Measurements from ENCODE around the gene TCF12.

- no peak for TF ChIP-seq POLR2A (IDR thresholded peaks at IDR 0.05)
- no peak for TF ChIP-seq CTCF (IDR thresholded peaks at IDR 0.05)
Observed at GRCh38 chr15:57235186-57235585, 316.7 kb downstream of the TCF12 start.
